GM19238 (cell line): ENCODE results near the gene COMP.

Experiments
- DNase-seq: peaks from one replicate; pipeline ENCODE4 v3.0.0; 2011; ENCODE audit warnings: low spot score; ENCODE audit not compliant: insufficient read length

Gene COMP

GRCh38 chr19:18804139-18804601 lies 13.1 kb upstream of the COMP start:
- no peak for DNase-seq

GRCh38 chr19:18803550-18804138 lies 12.5 kb upstream of the COMP start:
- DNase-seq, result no peak

- no peak for DNase-seq
These were observed 11.2 kb upstream of the COMP start for GRCh38 chr19:18802354-18802753.

- DNase-seq, result no peak
These were observed 9.5 kb upstream of the COMP start for GRCh38 chr19:18800636-18801035.

GRCh38 chr19:18800079-18800478 lies 9.0 kb upstream of the COMP start:
- DNase-seq, result no peak

GRCh38 chr19:18799389-18799970 lies 8.4 kb upstream of the COMP start:
- DNase-seq, result no peak

GRCh38 chr19:18798384-18799352 lies 7.6 kb upstream of the COMP start:
- peak; percentile 2 for DNase-seq

GRCh38 chr19:18796239-18796638 lies 5.1 kb upstream of the COMP start:
- DNase-seq, result no peak

- DNase-seq, result peak; percentile 1
These were observed 4.4 kb upstream of the COMP start for GRCh38 chr19:18795540-18795939.

GRCh38 chr19:18794692-18795091 lies 3.6 kb upstream of the COMP start:
- no peak for DNase-seq

- DNase-seq, result no peak
These were observed 2.9 kb upstream of the COMP start for GRCh38 chr19:18794029-18794313.

GRCh38 chr19:18793144-18794028 lies 2.3 kb upstream of the COMP start:
- DNase-seq, result no peak

GRCh38 chr19:18792661-18793060 lies 1.6 kb upstream of the COMP start:
- DNase-seq, result no peak

- no peak for DNase-seq
These were observed 192 bp upstream of the COMP start for GRCh38 chr19:18791315-18791678.

GRCh38 chr19:18789883-18790565 lies 1.1 kb downstream of the COMP start:
- no peak for DNase-seq

GRCh38 chr19:18789422-18789869 lies 1.7 kb downstream of the COMP start:
- no peak for DNase-seq

- no peak for DNase-seq
These were observed 2.3 kb downstream of the COMP start for GRCh38 chr19:18788529-18789421.

- DNase-seq, result peak; percentile 91
These were observed 5.7 kb downstream of the COMP start for GRCh38 chr19:18785179-18786124.

GRCh38 chr19:18784786-18785120 lies 6.4 kb downstream of the COMP start:
- no peak for DNase-seq
